ENCODE data around the gene FUBP1. TPM values are rescaled to one million over a fixed set of nuclear protein-coding genes. Genes with fewer than 3 reads are reported as not detected.
A peak's percentile ranks its signal among the peaks of the same experiment; 100 is the strongest.

The FUBP1 gene
- total and polyA plus RNA-seq, 2 of the 13 experiments (the other 11 are each of a cell fraction or from before 2014, with no cell fraction given) = 98.1 to 166 TPM

- Histone ChIP-seq H3K36me3 (replicated peaks in 1 of 2; ENCODE audit: control insufficient read depth in 1 of 2, insufficient read depth in 2 of 2, low read length in 2 of 2) (no peaks in the 10 kb centered on the region), H3K27me3 (ENCODE audit: control insufficient read depth in 1 of 2, insufficient read depth in 2 of 2, low read length in 2 of 2) (no peaks in the 10 kb centered on the region), H3K9me3 (ENCODE audit: low read length) (no peaks in the 10 kb centered on the region), H3K79me2 (ENCODE audit: insufficient read depth, low read length) (no peaks in the 10 kb centered on the region), H3K9ac (ENCODE audit: insufficient read depth, low read depth, low read length) (no peak overlapping the region), H3K4me1 (ENCODE audit: insufficient read depth, low read length) (peaks cover 15% of the 10 kb centered on the region), H3K27ac (ENCODE audit: extremely low read length, insufficient read depth, low read length) (no peak overlapping the region), H3K4me2 (ENCODE audit: low read depth, low read length) (no peak overlapping the region), H3K4me3 (replicated peaks in 1 of 3; ENCODE audit: insufficient read depth in 1 of 3, low read depth in 2 of 3, low read length in 3 of 3) (no peak overlapping the region), H2AFZ (ENCODE audit: low read length) (no peak overlapping the region), H4K20me1 (ENCODE audit: insufficient read depth, low read length) (no peaks in the 10 kb centered on the region)
- FAIRE-seq (peak; percentile 32), DNase-seq (ENCODE audit: low spot score) (peak; percentile 42), ATAC-seq (peak; percentile 81)
- WGBS (ENCODE audit: low lambda C conversion rate) = 23% methylated on average over 4 of the region's 4 CpGs
- intact Hi-C loops (cut with micrococcal nuclease; ENCODE audit: unreplicated experiment) = no loop called here
- ChIA-PET POLR2A (no interaction called here), CTCF (ENCODE audit: low intra/inter-chr PET ratio, low total read pairs) (interaction anchor here (0.7 to 1.5 kb wide), 2 partner anchors 76 to 367 kb away, joined by 3 read pairs; no protein-coding TSS in a partner anchor)
- in situ Hi-C loops (cut with HindIII; ENCODE audit: extremely low pct_ligation_motif_present, low pct_unique_long_range_greater_than_20kb) = no loop called here
- BruUV-seq (replicated peaks) = no TSS peak
- TF ChIP-seq, protein P1, sequence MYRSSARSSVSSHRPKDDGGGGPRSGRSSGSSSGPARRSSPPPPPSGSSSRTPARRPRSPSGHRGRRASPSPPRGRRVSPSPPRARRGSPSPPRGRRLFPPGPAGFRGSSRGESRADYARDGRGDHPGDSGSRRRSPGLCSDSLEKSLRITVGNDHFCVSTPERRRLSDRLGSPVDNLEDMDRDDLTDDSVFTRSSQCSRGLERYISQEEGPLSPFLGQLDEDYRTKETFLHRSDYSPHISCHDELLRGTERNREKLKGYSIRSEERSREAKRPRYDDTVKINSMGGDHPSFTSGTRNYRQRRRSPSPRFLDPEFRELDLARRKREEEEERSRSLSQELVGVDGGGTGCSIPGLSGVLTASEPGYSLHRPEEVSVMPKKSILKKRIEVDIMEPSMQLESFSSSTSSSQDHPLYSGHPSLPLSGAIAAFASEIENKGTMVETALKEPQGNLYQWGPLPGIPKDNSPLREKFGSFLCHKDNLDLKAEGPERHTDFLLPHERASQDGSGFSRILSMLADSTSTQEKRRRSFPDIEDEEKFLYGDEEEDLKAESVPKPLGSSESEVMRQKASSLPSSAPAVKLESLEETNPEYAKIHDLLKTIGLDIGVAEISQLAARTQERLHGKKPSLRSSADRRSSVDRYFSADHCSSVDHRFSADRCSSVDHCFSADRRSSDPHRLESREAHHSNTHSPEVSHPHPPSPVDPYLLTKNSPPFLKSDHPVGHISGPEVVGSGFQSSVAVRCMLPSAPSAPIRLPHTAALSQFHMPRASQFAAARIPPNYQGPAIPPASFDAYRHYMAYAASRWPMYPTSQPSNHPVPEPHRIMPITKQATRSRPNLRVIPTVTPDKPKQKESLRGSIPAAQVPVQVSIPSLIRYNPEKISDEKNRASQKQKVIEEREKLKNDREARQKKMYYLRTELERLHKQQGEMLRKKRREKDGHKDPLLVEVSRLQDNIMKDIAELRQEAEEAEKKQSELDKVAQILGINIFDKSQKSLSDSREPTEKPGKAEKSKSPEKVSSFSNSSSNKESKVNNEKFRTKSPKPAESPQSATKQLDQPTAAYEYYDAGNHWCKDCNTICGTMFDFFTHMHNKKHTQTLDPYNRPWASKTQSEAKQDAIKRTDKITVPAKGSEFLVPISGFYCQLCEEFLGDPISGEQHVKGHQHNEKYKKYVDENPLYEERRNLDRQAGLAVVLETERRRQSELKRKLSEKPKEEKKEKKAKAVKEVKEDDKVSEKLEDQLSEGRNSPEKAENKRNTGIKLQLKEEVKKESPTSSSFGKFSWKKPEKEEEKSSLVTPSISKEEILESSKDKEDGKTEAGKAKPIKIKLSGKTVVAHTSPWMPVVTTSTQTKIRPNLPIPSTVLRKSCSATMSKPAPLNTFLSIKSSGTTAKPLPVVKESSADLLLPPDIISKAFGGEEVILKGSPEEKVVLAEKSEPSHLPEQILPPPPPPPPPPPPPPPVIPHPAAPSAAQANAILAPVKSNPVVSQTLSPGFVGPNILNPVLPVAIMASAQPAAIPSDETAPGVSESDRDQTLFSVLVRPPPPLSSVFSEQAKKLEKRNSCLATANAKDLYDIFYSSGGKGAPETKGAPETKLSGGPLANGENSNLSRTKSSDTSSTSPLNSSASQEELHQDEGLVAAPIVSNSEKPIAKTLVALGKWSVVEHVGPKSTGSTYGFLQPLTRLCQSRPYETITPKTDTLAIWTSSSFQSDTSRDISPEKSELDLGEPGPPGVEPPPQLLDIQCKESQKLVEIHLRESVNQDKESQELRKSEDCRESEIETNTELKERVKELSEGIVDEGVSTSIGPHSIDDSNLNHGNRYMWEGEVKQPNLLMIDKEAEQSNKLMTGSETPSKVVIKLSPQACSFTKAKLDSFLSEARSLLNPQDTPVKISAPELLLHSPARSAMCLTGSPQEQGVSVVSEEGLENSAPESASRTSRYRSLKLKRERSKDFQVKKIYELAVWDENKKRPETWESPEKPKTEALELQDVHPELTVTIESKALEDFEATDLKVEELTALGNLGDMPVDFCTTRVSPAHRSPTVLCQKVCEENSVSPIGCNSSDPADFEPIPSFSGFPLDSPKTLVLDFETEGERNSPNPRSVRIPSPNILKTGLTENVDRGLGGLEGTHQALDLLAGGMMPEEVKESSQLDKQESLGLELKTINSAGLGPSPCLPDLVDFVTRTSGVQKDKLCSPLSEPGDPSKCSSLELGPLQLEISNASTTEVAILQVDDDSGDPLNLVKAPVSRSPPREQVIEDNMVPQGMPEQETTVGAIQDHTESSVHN (CRISPR knock-in tag; IDR thresholded peaks at IDR 0.05) = no peak
- TF ChIP-seq, protein P2, sequence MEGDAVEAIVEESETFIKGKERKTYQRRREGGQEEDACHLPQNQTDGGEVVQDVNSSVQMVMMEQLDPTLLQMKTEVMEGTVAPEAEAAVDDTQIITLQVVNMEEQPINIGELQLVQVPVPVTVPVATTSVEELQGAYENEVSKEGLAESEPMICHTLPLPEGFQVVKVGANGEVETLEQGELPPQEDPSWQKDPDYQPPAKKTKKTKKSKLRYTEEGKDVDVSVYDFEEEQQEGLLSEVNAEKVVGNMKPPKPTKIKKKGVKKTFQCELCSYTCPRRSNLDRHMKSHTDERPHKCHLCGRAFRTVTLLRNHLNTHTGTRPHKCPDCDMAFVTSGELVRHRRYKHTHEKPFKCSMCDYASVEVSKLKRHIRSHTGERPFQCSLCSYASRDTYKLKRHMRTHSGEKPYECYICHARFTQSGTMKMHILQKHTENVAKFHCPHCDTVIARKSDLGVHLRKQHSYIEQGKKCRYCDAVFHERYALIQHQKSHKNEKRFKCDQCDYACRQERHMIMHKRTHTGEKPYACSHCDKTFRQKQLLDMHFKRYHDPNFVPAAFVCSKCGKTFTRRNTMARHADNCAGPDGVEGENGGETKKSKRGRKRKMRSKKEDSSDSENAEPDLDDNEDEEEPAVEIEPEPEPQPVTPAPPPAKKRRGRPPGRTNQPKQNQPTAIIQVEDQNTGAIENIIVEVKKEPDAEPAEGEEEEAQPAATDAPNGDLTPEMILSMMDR (CRISPR knock-in tag; IDR thresholded peaks at IDR 0.05) = peak; percentile 69
- 0 out of 2 replicates have a peak, but pooled peaks have one; percentile 33 for TF ChIP-seq RAD21 (CRISPR knock-in tag; IDR thresholded peaks at IDR 0.05)
- peak; percentile 34; the same call in 1 of the 2 replicates for TF ChIP-seq SMC3 (IDR thresholded peaks at IDR 0.05; ENCODE audit: low read length)
- TF ChIP-seq STAG1 (CRISPR knock-in tag; IDR thresholded peaks at IDR 0.05) = peak; percentile 81
Measured at GRCh38 chr1:77900687-77901293, 78.1 kb downstream of the FUBP1 start.
